ENCODE results near the gene ACAT1.
"Not testable (repeated sequence)": the region's sequence is repeated elsewhere in the genome, so short reads cannot be mapped to it uniquely, and the experiment has no call there.

DNA sequence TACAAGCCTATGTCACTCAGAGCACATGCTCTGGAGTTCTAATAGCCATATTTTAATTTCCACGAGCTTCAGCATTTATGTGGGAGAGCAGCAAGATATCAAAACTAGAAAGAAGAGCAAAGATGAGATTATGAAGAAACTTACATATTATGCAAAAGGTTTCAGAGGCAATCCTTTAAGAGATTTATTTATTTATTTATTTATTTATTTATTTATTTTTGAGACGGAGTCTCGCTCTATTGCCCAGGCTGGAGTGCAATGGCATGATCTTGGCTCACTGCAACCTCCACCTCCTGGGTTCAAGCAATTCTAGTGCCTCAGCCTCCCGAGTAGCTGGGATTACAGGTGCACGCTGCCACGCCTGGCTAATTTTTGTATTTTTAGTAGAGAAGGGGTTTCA, 41.5 kb downstream of the ACAT1 start:
- TF ChIP-seq, protein P1, sequence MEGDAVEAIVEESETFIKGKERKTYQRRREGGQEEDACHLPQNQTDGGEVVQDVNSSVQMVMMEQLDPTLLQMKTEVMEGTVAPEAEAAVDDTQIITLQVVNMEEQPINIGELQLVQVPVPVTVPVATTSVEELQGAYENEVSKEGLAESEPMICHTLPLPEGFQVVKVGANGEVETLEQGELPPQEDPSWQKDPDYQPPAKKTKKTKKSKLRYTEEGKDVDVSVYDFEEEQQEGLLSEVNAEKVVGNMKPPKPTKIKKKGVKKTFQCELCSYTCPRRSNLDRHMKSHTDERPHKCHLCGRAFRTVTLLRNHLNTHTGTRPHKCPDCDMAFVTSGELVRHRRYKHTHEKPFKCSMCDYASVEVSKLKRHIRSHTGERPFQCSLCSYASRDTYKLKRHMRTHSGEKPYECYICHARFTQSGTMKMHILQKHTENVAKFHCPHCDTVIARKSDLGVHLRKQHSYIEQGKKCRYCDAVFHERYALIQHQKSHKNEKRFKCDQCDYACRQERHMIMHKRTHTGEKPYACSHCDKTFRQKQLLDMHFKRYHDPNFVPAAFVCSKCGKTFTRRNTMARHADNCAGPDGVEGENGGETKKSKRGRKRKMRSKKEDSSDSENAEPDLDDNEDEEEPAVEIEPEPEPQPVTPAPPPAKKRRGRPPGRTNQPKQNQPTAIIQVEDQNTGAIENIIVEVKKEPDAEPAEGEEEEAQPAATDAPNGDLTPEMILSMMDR (IDR thresholded peaks at IDR 0.05) = not testable (repeated sequence)
- not testable (repeated sequence) for TF ChIP-seq POLR2A (IDR thresholded peaks at IDR 0.05)

All from esophagus squamous epithelium (tissue), 4 donors.